NCI-H146 treated with DMSO at 0.1 percent for 48 hours (cell line): ENCODE measurements around the gene SOX21.

ENCODE experiments used
- DNase-seq: peaks from one replicate; lab custom pipeline; 2025; ENCODE audit not compliant: unreplicated experiment; lab: John Stamatoyannopoulos, UW

SOX21 gene

GRCh38 chr13:94679614-94680013 is 32.7 kb downstream of the SOX21 start:
- DNase-seq, result no peak

- no peak for DNase-seq
Observed at GRCh38 chr13:94678845-94679244, 33.5 kb downstream of the SOX21 start.

GRCh38 chr13:94677799-94678198 is 34.5 kb downstream of the SOX21 start:
- DNase-seq, result no peak

GRCh38 chr13:94674609-94675348 is 37.6 kb downstream of the SOX21 start:
- peak; percentile 73 for DNase-seq

GRCh38 chr13:94673851-94674250 is 38.5 kb downstream of the SOX21 start:
- DNase-seq, result no peak

GRCh38 chr13:94672400-94672799 is 39.9 kb downstream of the SOX21 start:
- no peak for DNase-seq

- no peak for DNase-seq
Observed at GRCh38 chr13:94667190-94667589, 45.2 kb downstream of the SOX21 start.

GRCh38 chr13:94666065-94666464 is 46.3 kb downstream of the SOX21 start:
- no peak for DNase-seq

GRCh38 chr13:94664889-94665288 is 47.5 kb downstream of the SOX21 start:
- DNase-seq, result no peak

GRCh38 chr13:94662274-94662945 is 49.9 kb downstream of the SOX21 start:
- DNase-seq, result no peak

- DNase-seq, result peak; percentile 88
Observed at GRCh38 chr13:94661406-94661805, 50.9 kb downstream of the SOX21 start.

- DNase-seq, result peak; percentile 92
Observed at GRCh38 chr13:94660695-94661326, 51.5 kb downstream of the SOX21 start.
